A204.1 (cell line): ENCODE results near the gene MYO1D.
"Not testable (repeated sequence)": the region's sequence is repeated elsewhere in the genome, so short reads cannot be mapped to it uniquely, and the experiment has no call there.

ENCODE experiments used
- FAIRE-seq: peaks from 2 replicates; lab custom pipeline; 2012; peaks lifted over from hg19 to GRCh38; lab: Jason Lieb, UNC

The MYO1D gene

DNA sequence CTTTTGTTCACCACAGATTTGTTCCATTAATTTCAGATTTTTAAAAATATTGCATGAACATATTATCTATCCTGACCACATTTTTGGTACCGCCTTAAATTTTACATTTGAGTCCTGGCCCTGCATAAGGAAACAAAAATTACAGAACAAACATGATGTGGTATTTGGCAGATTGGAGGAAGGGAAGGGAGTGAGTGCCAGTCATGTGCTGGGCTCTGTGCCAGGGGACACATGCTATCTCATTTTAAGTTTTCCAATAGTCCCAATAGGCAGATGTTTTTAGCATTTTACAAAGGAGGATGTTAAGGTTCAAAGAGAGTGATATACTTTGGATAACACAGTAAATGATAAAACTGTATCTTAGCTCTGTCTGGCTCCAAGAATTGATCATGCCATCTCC, 205.0 kb downstream of the MYO1D start:
- no peak for FAIRE-seq

GRCh38 chr17:32664936-32665583, 211.9 kb downstream of the MYO1D start:
- no peak for FAIRE-seq

DNA sequence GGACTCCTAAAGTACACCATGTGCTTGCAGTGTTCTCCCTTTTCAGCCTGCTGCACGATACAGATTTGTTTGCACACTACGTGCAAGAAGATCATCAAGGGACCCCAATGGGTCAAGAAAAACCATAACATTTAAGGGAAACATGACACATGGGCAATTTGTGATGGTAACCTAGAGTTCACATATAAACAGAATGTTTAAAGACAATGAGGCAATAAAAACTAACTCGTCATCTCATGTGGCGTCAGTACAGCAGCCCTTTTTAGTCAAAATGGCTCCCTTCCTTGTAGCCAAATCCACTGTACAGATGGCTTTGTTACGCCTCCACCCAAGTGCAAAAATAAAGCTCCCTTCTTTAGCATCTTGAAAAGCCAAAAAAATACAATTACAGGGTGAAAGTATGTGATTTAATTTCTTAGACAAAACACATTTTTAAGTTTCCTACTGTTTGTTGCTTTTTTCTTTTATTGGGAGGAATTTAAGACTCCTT, 216.4 kb downstream of the MYO1D start:
- no peak for FAIRE-seq

DNA sequence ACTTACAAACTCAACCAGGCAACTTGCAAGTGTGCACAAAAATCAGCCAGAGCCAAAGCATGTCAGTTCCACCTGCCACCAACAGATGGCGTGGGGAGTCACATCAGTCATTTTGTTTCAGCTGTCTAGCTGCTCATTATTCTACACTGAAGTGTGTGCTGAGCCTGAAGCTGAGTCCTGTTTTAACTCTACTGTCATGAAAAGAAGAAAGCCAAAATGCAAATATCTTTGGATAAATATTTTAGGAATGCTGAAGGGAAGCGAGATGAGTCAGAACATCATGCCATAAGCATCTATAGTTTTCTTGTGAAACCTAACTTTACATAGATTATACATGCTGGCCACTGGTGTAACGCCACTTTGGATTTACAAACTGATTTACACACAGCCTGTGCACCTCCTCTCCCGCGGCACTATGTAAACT, 217.5 kb downstream of the MYO1D start:
- FAIRE-seq = peak; percentile 68

DNA sequence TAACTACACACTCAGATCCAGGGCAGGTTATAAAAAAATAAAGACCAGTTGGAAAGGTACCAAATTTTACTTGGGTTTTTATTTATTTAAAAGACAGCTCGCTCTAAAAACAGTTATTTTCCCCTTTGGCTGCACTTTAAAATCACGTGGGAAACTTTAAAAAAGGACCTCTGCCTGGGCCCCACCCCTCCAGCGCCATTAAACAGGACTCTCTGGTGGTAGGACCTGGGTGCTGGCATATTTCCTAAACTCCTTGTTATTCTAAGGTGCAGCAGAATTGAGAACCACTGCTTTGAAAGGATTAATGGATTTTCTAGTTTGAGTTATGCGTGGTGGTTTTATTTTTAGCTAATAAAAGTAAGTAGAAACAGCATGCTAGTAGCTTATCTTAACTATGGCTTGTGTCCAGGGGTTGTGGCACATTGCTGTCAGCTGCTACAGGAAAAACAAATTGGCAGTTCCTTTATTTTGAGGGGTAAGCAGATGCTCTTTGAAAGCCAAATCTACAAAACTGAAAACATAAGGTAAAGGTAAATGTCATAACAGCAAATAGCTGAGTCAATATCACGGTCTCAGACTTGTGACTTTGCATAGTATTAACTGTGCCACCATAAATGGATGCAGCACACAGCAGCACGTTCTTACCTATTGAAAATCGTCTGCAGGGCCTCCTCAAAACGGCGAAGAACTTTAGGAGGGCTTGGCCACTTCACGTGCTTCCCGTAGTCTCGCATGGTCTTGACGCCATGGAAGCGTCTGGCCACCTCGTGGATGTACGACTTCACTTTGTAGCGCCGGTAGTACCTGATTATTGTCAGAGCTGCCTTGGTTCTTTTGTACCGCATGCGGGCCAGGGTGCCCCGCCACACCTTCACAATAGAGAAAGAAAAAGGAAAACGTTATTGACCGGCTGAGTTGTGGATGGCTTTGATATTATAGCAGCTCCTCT, 218.2 kb downstream of the MYO1D start:
- FAIRE-seq = no peak

- no peak for FAIRE-seq
These were observed 220.0 kb downstream of the MYO1D start for GRCh38 chr17:32656886-32657285.

GRCh38 chr17:32654324-32654723, 222.6 kb downstream of the MYO1D start:
- no peak for FAIRE-seq

GRCh38 chr17:32651084-32651483, 225.8 kb downstream of the MYO1D start:
- no peak for FAIRE-seq

- FAIRE-seq = no peak
These were observed 228.5 kb downstream of the MYO1D start for GRCh38 chr17:32648450-32648849.

DNA sequence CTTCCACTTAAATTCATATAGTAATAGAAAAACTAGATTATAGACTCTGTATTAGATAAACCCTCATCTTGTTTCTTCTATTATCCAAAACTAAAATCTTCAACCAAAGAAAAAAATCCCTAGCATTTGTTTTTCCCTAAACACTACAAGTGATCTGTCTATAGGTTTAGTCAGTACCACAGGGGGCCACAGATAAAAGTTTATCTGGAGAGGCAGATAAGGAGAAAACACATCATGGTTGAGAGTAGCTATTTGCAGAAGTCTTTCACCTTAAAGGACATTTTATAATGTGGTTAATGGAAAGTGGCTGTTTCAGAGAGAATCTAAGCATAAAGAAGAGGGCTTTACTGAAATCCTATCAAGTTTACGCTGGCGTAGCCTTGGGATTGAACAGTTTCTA, 230.0 kb downstream of the MYO1D start:
- no peak for FAIRE-seq

GRCh38 chr17:32641514-32641913, 235.4 kb downstream of the MYO1D start:
- not testable (repeated sequence) for FAIRE-seq

GRCh38 chr17:32636598-32637218, 240.2 kb downstream of the MYO1D start:
- FAIRE-seq = no peak

DNA sequence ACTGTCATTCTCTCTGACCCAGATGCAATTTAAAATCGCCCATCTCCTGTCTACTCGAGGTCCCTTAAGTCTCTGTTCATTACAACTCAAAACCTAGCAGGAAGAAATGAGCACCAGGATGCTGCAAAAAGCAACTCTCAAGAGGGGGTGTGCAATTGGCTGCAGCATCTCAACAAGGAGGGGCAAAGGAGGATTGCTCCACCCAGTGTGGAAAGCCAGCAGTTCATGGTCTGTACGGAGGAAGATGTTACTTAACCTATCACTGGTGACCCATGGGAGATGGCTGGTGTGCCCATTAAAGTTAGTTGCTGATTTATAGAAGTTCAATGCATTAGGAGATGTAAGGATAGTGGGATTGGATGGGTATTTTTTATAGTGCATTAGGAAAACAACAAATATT, 242.8 kb downstream of the MYO1D start:
- FAIRE-seq = no peak

DNA sequence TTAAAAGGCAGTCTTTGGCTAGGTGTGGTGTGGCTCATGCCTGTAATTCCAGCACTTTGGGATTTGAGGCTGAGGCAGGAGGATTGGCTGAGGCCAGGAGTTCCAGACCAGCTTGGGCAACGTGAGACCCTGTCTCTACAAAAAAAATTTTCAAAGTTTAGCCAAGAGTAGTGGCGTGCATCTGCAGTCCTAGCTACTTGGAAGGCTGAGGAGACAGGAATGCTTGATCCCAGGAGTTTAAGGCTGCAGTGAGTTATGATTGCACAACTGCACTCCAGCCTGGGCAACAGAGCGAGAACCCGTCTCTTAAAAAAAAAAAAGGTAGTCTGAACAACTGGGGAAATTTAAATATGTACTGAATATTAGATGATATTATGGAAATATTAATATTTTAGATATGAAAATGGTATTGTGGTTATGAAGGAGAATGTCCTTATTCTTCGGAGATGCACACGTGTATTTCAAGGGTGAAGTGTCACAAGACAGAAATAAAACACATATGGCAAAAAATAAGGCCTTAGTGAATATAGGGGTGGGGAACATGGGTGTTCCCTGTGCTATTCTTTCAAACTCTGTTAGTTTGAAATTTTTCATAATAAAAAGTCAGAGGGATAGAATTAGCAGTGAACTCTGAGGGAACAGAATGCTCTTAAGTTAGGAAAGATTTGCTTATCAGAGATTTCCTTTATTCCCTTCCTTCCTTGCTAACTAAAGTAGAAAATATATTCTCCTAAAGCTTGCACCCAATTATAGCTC, 245.4 kb downstream of the MYO1D start:
- FAIRE-seq = no peak

DNA sequence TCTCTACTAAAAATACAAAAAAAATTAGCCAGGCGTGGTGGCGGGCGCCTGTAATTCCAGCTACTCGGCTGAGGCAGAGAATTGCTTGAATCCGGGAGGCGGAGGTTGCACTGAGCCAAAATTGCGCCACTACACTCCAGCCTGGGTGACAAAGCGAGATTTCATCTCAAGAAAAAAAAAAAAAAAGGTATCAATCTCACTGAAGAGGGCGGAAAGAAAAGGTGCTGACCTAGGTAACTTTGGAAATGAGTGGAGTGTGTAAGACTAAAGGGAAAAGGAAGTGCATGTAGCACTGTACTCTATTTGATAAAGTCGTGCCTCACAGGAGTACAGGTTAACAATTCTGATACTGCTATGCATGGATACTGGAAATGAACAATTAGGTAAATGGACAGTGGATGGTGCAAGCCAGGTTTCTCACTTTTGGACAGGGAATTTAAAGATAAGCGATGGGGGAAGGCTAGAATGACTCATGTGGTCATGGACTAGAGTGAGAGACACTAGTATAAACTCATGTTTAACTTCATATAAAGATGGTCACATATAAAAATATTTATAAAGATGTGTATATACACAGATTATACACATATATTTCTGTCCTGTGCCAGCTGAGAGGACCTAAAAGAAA, 247.2 kb downstream of the MYO1D start:
- FAIRE-seq = no peak

- no peak for FAIRE-seq
These were observed 248.5 kb downstream of the MYO1D start for GRCh38 chr17:32628271-32629044.

- FAIRE-seq = no peak
These were observed 249.5 kb downstream of the MYO1D start for GRCh38 chr17:32627239-32627996.

DNA sequence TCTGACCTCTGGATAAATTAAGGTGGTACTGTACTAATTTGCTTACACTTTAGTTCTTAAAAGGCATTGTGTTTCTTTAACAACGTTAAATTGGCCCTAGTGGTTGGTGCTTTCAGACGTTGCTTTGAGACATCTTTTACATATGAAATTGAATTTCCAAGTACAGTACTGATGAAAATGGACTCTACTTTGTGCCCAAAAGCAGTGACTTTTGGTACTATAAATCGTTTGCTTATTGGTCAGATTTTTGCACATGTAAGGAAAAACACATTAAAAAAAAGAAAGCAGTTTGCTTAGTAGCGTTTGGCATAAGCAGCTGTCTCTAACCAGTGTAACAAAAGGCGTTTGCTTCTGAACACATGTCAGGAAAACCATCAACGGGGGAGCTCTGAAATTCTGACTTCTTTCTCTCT, 250.5 kb downstream of the MYO1D start:
- FAIRE-seq = no peak

DNA sequence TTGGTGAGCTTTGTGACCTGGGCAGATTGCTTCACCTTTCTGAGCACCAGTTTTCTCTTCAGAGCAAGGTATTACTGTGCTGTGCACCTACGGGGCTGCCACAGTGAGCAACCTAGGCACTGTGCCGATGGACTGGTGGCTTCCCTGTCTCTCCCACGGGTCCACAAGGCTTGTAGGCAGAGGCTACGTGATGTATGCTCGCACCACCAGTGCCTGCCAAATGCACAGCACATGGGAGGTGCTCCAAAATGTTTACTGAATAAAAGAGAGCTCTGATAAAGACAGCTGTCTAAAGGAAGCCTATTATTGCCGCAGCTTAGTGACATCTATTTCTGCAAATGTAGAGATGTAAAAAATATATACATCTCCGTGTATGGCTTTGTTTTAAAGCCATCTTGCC, 251.0 kb downstream of the MYO1D start:
- no peak for FAIRE-seq

DNA sequence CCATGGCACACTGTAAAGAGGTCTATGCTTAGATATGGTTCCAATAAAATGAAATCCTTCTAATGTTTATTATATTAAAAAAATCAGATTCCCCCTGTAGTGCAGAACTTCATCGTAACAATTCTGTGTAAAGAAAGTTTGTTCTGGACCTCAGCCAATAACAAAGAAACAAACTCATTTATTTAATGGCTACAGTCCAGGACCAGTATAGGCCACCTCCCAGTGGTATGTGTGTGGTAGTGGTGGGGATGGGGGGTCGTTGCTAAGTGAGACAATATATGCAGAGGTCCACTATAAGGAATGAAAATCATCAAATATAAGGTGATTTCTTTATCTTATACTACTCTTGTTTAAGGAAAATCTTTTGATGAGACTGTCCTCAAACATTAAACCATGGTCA, 253.7 kb downstream of the MYO1D start:
- FAIRE-seq = no peak
